DMS 273 (cell line): ENCODE data around the gene DENND5B.
"Not testable (repeated sequence)": the region's sequence is repeated elsewhere in the genome, so short reads cannot be mapped to it uniquely, and the experiment has no call there.

ENCODE experiments used
- DNase-seq: peaks from one replicate; lab custom pipeline; 2025; ENCODE audit not compliant: unreplicated experiment; lab: John Stamatoyannopoulos, UW

Gene DENND5B

GRCh38 chr12:31590642-31591379 is at the start of gene DENND5B:
Gene DENND5B, minus strand, starts transcription at chr12:31591136. Its CDS starts 304 bp downstream, at chr12:31590832.
- peak; percentile 89 for DNase-seq

- DNase-seq: no peak
Observed at GRCh38 chr12:31634620-31635019, 43.7 kb upstream of the DENND5B start.

GRCh38 chr12:31633464-31633863 is 42.5 kb upstream of the DENND5B start:
- no peak for DNase-seq

- DNase-seq: no peak
Observed at GRCh38 chr12:31631809-31632208, 40.9 kb upstream of the DENND5B start.

GRCh38 chr12:31631023-31631724 is 40.2 kb upstream of the DENND5B start:
- no peak for DNase-seq

- DNase-seq: no peak
Observed at GRCh38 chr12:31629756-31630732, 39.1 kb upstream of the DENND5B start.

- DNase-seq: no peak
Observed at GRCh38 chr12:31627456-31628054, 36.6 kb upstream of the DENND5B start.

- DNase-seq: no peak
Observed at GRCh38 chr12:31626270-31626995, 35.5 kb upstream of the DENND5B start.

GRCh38 chr12:31622038-31622437 is 31.1 kb upstream of the DENND5B start:
- no peak for DNase-seq

GRCh38 chr12:31620311-31620710 is 29.4 kb upstream of the DENND5B start:
- DNase-seq: no peak

- no peak for DNase-seq
Observed at GRCh38 chr12:31618228-31619025, 27.5 kb upstream of the DENND5B start.

GRCh38 chr12:31612819-31613218 is 21.9 kb upstream of the DENND5B start:
- DNase-seq: no peak

GRCh38 chr12:31608299-31608698 is 17.4 kb upstream of the DENND5B start:
- DNase-seq: not testable (repeated sequence)

- no peak for DNase-seq
Observed at GRCh38 chr12:31605531-31605930, 14.6 kb upstream of the DENND5B start.

- DNase-seq: peak; percentile 13
Observed at GRCh38 chr12:31603546-31604009, 12.6 kb upstream of the DENND5B start.

- DNase-seq: no peak
Observed at GRCh38 chr12:31600750-31601149, 9.8 kb upstream of the DENND5B start.

GRCh38 chr12:31600252-31600651 is 9.3 kb upstream of the DENND5B start:
- DNase-seq: peak; percentile 8

GRCh38 chr12:31599053-31599452 is 8.1 kb upstream of the DENND5B start:
- no peak for DNase-seq

- DNase-seq: no peak
Observed at GRCh38 chr12:31597066-31597465, 6.1 kb upstream of the DENND5B start.
